NCI-H510A (cell line): ENCODE measurements around the gene MICALL1.

Experiments used
- DNase-seq: peaks from one replicate; lab custom pipeline; 2025; lab: John Stamatoyannopoulos, UW

Gene MICALL1

DNA sequence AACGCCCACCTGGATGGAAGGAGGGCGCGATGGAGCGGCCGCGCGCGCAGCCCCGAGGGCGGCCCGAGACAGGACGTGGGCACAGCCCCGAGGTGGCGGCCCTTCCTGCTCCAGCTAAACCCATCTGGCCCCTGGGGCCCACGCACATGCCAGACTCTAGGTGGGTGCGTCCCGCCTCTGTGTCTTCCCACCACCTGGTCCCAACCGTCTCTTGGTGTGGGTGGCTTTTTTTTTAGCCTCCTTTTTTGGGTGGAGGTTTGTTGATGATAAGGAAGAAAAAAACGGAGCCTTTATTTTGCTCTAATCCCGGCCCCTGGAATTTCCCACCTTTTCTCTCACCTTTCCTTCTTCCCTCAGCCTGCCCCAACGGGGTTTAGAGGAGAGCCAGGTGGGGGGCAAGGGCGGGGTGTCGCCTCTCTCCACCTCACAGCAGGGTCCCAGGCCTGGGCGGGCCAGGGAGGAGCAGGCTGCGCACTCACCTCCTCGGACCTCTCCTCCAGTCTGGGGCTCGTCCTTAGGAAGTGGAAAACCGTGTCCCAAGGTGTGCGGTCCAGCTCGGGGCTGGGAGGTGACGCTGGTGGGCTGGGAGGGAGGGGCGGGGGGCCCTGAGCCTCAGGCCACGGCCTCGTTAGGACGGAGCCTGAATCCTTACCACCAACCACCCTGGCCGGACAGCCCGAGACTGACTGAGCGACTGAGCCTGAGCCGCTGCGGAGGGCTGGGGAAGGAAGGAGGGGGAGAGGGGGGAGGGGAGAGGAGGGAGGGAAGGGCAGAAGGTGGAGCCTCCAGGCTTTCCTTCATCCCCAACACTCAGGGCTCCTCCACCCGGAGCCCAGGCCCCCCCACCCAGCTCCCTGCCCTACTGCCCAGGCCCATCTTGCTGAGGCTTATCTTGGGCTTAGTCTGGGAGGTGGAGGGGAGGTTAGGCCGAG lies 78.0 kb downstream of the MICALL1 start, which contains the start of gene SOX10:
Gene SOX10, minus strand, starts transcription at position 696 of the 932 bp plus-strand sequence. CDS start 771 bp downstream, outside the sequence.
- no peak for DNase-seq

DNA sequence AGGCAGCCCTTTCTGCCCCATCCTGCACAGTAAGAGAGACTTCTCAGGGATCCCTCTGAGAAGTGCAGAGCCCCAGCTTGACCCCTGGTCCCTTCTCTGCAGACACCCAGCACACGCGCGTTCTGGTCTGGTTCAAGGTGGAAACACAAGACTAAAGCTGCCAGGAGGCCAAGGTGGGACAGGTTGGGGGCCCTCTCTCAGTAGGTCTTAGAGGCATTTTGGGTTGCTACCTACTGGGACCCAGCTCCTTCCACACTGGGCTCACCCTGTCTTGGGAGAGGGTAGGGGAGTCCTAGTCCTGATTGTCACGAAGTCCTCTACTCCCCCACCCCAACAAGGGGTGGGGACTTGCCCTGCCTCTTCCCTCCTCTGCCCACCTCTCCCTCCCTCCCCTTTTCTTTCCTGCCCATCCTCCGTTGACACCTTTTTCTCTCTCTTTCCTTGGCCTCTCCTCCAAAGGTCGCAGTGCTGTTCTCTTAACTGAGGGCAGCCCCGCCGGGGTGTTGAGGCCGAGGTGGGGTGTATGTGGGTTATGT lies 79.0 kb downstream of the MICALL1 start:
- no peak for DNase-seq

GRCh38 chr22:37985751-37986281 lies 79.7 kb downstream of the MICALL1 start:
- no peak for DNase-seq

- no peak for DNase-seq
These were observed 80.3 kb downstream of the MICALL1 start for GRCh38 chr22:37986371-37986770.

DNA sequence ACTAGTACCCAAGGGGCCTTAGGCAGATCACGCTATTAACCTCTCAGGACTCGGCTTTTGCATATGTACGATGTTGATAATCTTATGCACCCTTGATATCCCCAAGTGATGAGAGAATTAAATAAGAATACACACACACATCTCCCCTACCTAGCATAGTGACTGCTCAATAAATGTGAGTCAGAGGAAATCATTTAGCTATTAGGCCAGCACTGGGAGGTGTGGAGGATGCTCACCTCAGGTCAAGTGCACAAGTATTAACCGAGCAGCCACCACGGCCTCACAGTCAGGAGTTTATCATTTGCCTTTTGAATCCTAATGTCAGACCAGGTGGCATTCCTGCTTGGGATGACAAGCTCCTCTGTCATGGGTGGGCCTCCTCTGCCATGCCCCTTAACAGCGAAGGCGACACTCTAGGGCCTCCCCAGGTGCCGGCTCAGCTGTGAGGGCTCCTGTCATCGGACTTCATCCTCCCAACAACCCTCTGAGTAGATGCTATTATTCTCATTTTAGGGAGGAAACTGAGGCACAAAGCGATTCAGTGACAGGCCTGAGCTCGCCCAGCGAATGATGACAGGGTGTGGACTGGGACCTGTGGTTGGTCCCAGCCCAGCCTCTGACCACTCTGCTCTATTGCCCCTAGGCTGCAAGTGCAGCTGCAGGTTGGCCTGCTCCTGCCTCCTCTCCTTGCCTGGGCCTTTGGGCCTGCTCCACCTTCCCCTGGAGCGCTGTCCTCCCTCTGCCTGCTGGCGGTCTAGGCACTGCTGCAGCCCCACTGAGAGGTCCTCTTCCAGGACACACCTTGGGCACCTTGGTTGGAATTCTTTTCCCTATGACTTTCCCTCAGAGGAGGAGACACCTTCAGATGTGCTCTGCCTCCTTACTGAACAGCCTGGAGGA lies 83.3 kb downstream of the MICALL1 start:
- DNase-seq: no peak

- DNase-seq: no peak
These were observed 84.2 kb downstream of the MICALL1 start for GRCh38 chr22:37990301-37990700.

- DNase-seq: no peak
These were observed 84.8 kb downstream of the MICALL1 start for GRCh38 chr22:37990862-37991261.

GRCh38 chr22:37991731-37992442 lies 85.8 kb downstream of the MICALL1 start:
- DNase-seq: no peak
